ACHN (cell line): Measurements from ENCODE around the gene PITPNC1.
A peak's percentile ranks its signal among the peaks of the same experiment; 100 is the strongest.

Experiments
- DNase-seq: peaks from one replicate; pipeline ENCODE4 v3.0.0-alpha.2; 2015
- in situ Hi-C: cut with HindIII; loops from 2 replicates; pipeline ENCODE4 v1.10.0; 2017; ENCODE audit warnings: low sequenced_read_pairs, low pct_ligation_motif_present, low pct_unique_long_range_greater_than_20kb

The PITPNC1 gene

DNA sequence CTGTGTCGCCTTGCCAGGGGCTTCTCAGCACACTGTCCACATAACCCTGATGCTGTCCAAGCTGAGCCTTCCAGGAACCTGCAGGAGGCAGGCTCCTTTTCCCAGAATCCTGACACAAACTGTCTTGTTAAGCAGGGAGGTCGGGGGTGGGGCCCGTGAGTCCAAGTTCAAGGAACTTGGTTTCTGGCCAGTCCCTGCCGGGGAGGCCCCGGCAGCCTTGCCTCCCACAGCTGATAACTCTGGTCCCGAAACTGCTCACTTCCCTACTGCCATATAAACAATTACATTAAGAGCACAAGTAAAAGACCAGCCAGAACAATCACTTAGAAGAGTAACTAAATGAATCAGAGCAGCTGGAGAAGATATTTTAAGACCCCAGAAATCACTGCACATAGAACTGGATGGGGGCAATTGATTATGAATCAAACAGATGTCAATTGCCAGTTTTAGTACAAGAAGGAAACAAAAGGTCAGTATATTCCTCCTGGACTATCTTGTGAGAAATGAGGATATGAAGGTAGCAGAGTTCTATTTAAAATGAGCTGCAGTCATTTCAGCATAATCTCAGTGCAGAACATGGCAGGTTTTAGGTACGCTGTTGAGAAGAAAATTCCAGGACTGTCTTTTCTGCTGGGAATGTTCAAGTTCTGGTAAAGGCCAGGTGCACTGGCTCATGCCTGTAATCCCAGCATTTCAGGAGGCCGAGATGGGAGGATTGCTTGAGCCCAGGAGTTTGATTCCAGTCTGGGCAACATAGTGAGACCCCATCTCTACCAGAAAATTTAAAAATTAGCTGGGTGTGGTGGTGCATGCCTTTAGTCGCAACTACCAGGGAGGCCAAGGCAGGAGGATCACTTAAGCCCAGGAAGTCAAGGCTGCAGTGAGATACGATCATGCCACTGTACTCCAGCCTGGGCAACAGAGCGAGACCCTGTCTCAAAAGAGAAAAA lies 169.8 kb downstream of the PITPNC1 start:
- in situ Hi-C loops, result no loop called here

DNA sequence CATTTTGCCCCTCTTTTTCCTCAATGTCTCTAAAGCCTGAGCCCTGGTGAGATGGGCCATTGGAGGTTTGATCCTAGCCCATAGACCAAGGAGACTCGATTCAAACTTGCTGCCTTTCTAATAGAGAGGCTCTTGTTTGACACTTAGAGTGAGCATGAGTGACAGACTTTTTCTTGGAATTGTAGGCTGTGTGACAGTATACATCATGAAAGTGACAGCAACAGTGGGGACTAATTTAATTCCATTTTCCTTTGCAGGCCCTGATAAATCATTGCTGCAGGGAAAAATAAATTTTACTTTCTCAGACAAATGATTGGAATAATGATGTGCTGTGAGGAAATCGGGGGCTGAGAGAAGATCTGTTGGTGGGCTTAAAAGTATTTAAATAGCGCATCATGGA lies 171.6 kb downstream of the PITPNC1 start:
- in situ Hi-C loops, result no loop called here
- no peak for DNase-seq

More for the DNA sequence above, 169.8 kb downstream of the PITPNC1 start:
- no peak for DNase-seq

DNA sequence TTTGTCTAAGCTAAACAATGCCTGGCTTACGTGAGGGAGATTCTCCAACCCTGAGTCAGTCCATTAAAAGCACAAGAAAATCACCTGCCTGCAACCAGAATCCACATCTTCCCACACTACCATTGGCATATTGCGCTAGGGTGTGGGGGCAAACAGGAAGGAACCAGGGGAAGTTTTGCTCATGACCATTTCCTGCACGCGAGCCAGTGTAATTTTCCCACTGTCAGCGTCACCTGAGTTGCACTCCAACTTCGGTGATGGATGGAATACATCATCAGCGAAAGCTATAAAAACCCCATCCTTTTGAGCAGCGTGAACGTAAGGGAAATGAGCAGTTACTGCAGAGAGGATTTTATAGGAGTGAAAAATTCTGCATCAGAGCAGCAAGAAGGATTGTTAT lies 172.7 kb downstream of the PITPNC1 start:
- no peak for DNase-seq
- in situ Hi-C loops, result no loop called here

DNA sequence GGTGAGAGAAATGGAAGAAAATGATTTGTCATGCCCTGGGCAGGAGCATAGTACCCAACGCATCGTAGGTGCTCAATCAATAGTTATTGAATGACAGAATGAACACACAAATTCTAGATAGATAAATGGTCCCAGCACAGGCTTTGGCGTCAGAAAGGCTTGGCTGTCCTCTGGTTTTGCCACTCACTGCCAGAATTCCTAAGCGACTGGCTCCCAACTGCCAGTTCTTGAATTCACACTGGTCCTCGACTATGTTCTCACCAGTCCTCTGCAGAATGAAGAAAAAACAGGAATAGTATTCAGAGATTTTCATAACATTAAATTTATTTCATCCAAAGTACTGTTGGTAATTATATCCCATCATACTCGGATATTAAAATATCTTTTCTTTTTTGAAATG lies 177.6 kb downstream of the PITPNC1 start:
- DNase-seq, result no peak
- in situ Hi-C loops, result no loop called here

- no peak for DNase-seq
- in situ Hi-C loops, result no loop called here
Measured at GRCh38 chr17:67555855-67556254, 178.8 kb downstream of the PITPNC1 start.

DNA sequence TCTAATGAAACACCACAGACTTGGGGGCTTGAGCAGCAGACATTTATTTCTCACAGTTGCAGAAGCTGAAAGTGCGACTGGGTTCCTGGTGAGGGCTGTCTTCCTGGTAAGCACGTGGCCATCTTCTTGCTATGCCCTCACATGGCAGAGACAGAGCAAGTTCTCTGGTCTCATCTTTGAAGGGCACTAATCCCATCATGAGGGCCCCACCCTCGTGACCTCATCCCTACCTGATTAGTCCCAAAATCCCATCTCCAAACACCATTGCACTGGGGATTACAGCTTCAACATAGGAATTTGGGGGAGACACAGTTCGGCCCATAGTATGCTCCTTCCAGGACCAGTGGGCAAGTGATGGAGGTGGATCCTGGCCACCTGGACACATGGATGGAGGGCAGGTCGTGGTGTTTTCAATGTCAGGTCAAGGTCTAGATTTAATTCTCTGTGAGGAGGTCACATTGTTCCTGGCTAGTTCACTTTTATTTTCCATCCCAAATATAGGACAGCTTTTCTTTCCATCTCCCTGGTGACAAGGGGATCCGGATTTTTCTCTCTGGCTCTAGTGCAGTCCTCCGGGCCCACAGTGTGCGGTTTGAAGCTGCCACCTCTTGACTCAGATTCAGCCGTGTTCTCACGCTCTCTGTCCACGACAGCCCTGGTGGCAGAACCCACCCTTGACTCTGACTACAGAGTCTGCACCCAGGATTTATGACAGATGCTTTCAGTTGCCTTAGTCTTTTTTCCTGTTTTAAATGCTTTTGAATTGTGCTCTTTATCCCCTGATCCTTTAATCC lies 180.2 kb downstream of the PITPNC1 start:
- in situ Hi-C loops, result no loop called here
- DNase-seq, result no peak

DNA sequence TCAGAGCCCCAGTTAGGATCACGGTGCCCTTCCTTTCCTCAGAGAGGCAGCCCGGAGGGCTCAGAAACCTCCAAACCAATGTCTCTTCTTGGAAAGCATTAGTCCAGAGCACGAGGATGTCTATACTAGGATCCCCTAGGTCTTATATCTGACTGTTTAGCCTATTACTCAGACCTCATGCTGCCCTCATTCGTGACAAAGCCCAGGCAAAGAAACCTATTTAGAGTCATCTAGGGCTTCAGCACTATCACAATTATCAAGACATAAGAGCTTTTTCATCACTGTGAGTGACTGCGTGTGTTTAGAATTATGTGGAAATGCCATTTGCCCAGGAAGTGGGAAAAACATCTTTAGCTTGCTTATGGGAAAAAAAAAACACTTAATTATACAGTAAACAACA lies 180.8 kb downstream of the PITPNC1 start:
- in situ Hi-C loops, result no loop called here
- no peak for DNase-seq

GRCh38 chr17:67558740-67559380 lies 181.8 kb downstream of the PITPNC1 start:
- in situ Hi-C loops, result no loop called here
- DNase-seq, result no peak

- peak; percentile 36 for DNase-seq
- in situ Hi-C loops, result no loop called here
Measured at GRCh38 chr17:67559381-67559966, 182.4 kb downstream of the PITPNC1 start.

- in situ Hi-C loops, result no loop called here
Measured at GRCh38 chr17:67562005-67562404, 184.9 kb downstream of the PITPNC1 start.

DNA sequence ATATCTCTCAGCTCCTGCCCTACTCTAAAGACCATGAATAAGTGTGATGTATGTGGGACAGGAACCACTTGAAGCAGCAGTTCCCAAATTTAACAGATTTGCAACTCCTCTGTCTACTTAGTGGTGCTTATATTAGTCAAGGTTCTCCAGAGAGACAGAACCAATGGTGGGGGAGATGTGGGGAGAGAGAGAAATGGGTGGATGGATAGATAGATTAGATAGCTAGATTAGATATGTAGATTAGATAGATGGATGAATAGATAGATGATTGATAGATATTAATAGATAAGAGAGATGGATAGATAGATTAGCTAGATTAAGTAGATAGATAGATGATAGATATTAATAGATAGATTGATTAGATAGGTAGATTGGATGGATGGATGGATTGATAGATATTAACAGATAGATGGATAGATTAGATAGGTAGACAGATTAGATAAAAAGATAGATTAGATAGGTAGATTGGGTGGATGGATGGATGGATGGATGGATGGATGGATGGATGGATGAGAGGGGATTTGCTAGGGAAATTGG lies 186.7 kb downstream of the PITPNC1 start:
- in situ Hi-C loops, result no loop called here

More at GRCh38 chr17:67562005-67562404, 184.9 kb downstream of the PITPNC1 start:
- no peak for DNase-seq

DNA sequence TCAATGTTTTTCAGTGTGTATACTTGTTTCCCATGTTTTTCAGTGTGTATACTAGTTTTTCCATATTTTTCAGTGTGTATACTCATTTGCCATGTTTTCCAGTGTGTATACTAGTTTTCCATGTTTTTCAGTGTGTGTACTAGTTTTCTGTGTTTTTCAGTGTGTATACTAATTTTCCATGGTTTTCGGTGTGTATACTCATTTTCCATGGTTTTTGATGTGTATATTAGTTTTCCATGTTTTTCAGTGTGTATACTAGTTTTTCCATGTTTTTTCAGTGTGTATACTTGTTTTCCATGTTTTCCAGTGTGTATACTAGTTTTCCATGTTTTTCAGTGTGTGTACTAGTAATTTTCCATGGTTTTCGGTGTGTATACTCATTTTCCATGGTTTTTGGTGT lies 188.0 kb downstream of the PITPNC1 start:
- no peak for DNase-seq
- in situ Hi-C loops, result no loop called here

More for the DNA sequence above, 186.7 kb downstream of the PITPNC1 start:
- no peak for DNase-seq

GRCh38 chr17:67566656-67567055 lies 189.6 kb downstream of the PITPNC1 start:
- DNase-seq, result no peak
- in situ Hi-C loops, result no loop called here

DNA sequence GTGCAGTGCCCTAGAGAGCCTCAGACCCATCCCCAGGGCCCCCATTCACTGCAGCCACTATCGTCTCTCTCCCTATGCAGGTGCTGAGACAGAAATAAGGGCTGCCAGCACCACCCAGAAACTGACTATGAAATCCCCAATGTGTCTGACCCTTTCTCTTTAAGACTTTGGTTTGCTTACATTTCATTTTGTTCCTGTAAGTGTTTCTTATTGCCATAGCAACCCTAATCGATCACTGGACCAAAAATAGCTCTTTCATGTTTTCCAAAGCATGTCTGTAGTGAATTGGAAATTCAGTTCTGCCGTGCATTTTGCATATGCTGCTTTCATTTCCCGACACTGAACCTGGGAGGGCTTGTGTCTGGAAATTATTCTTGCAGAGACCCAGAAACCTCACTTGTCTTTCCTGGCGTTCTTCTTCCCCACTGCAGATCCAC lies 192.0 kb downstream of the PITPNC1 start:
- in situ Hi-C loops, result no loop called here
- no peak for DNase-seq

- in situ Hi-C loops, result no loop called here
- DNase-seq, result no peak
Measured at GRCh38 chr17:67569873-67570272, 192.8 kb downstream of the PITPNC1 start.

GRCh38 chr17:67570797-67571196 lies 193.7 kb downstream of the PITPNC1 start:
- in situ Hi-C loops, result no loop called here
- DNase-seq, result no peak

- no peak for DNase-seq
- in situ Hi-C loops, result no loop called here
Measured at GRCh38 chr17:67571478-67571877, 194.4 kb downstream of the PITPNC1 start.

- DNase-seq, result no peak
- in situ Hi-C loops, result no loop called here
Measured at GRCh38 chr17:67573987-67574657, 197.0 kb downstream of the PITPNC1 start.
